Glutamatergic neuron (in vitro differentiated cells): Measurements from ENCODE around the gene ASPHD1. TPM values are rescaled to one million over a fixed set of nuclear protein-coding genes. Genes with fewer than 3 reads are reported as not detected.

Experiments
- DNase-seq: peaks from one replicate; pipeline ENCODE4 v3.0.0; 2022
- H3K27ac Mint-ChIP-seq: one replicate; pipeline ENCODE4 v1.8.0; 2020; ENCODE audit warnings: mild to moderate bottlenecking, mixed read lengths, inconsistent platforms; ENCODE audit not compliant: unreplicated experiment
- H3K27me3 Mint-ChIP-seq: one replicate; pipeline ENCODE4 v1.8.0; 2020; ENCODE audit warnings: mild to moderate bottlenecking, moderate library complexity, mixed read lengths, inconsistent platforms; ENCODE audit not compliant: unreplicated experiment
- H3K36me3 Mint-ChIP-seq: one replicate; pipeline ENCODE4 v1.8.0; 2020; ENCODE audit warnings: mild to moderate bottlenecking, mixed read lengths, inconsistent platforms; ENCODE audit not compliant: unreplicated experiment
- H3K4me1 Mint-ChIP-seq: one replicate; pipeline ENCODE4 v1.8.0; 2020; ENCODE audit warnings: mild to moderate bottlenecking, low read depth, mixed read lengths, inconsistent platforms; ENCODE audit not compliant: unreplicated experiment
- H3K4me3 Mint-ChIP-seq: one replicate; pipeline ENCODE4 v1.8.0; 2020; ENCODE audit warnings: mild to moderate bottlenecking, mixed read lengths, inconsistent platforms; ENCODE audit not compliant: unreplicated experiment
- H3K9me3 Mint-ChIP-seq: one replicate; pipeline ENCODE4 v1.8.0; 2020; ENCODE audit warnings: mild to moderate bottlenecking, moderate library complexity, mixed read lengths, inconsistent platforms; ENCODE audit not compliant: unreplicated experiment
- CTCF ChIP-seq: fragments of 200-600 bp; sonication (generic); IDR thresholded peaks from one replicate; pipeline ENCODE4 v1.5.0; 2021; ENCODE audit not compliant: partially characterized antibody, unreplicated experiment
- total RNA-seq: library from RNA; stranded (reverse); fragmentation: NEBNext Ultra II Directional; extraction: Animal tissue kit (Norgen Biotek cat#: 25700); gene quantifications from one replicate; pipeline ENCODE4 v1.2.1, GENCODE V29; 2021; ENCODE audit not compliant: unreplicated experiment

The ASPHD1 gene
- total RNA-seq, 1 donor from 2014 or later: 56.4 TPM

DNA sequence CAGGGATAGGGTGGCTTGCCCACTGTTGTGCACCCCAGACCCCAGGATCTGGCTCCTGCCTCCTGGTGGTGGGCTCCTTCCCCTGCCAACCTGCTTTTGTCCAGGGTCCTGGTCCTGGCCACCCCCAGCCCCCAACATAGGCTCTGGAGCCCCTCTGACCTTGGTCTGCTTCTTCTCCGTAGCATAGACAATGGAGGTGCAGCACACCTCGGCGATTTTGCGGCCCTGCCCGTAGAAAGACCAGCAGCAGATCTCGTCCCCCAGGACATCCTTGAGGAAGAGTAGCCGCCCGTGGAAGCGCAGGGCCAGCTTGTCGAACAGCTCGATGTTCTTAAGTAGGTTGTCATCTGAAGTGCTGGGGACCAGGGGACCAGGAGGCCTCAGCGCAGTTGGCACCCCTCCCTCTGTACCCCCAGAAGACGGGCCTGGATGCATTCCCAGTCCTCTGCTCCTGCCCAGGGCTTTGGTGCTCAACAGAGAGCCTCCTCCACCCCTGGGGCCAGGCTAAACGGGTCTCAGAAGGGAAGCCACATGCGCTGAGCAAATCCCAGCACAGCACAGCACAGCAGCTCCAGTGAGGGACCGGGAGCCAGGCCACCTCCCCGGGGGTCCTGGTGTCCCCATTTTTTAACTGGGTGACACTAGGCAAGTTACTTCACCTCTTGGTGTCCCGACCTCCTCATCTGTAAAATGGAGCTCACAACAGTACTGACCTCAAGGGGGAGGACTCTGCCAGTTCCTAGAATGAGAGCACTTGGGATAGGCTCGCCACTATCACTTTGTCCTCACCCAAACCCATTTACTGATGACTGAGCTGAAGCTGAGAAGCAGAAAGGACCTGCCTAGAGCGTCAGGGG, 10.8 kb downstream of the ASPHD1 start:
- Mint-ChIP-seq H3K9me3 (peaks cover 4% of the 10 kb centered on the region), H3K36me3 (no peaks in the 10 kb centered on the region), H3K4me1 (no peaks in the 10 kb centered on the region), H3K27ac (no peak overlapping the region), H3K27me3 (peaks cover 14% of the 10 kb centered on the region), H3K4me3 (no peak overlapping the region)
- DNase-seq: no peak
- TF ChIP-seq CTCF: no peak

DNA sequence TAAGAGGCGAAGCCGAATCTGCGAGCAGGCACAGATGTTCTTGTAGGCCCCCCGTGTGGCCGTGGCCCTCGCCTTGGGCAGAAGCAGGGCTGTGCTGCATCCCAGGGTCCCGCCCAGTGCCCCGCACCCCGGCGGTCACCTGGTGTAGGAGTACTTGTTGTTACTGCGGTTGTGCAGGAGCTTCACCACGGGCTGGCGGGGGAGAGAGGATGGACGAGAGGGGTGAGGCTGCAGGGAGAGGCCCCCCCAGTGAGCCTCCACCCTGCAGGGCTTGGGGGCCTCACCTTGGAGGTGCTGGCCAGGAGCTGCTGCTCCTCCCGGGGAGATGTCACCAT, 11.4 kb downstream of the ASPHD1 start:
- Mint-ChIP-seq H3K27ac (no peak overlapping the region), H3K9me3 (peaks cover 4% of the 10 kb centered on the region)
- no peak for DNase-seq

DNA sequence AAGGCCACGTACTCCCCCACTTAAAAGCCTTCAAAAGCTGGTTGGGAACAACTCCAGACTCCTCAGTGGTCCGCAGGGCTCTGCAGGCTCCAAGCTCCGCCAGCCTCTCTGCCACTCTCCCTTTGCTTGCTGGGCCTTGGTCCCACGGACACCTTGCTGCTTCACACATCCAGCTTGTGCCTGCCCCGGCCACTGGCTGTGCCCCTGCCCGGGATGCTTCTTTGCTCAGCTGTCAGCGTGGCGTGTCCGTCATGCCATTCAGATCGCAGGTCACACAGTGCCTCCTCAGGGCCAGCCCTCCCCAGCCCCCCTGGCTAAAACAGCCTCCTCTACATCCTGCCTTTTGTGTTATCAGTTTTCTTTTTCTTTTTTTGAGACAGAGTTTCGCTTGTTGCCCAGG, 11.8 kb downstream of the ASPHD1 start:
- Mint-ChIP-seq H3K27me3 (peaks cover 12% of the 10 kb centered on the region), H3K9me3 (peaks cover 4% of the 10 kb centered on the region), H3K4me3 (peak overlapping the region; percentile 34), H3K36me3 (no peaks in the 10 kb centered on the region), H3K4me1 (no peaks in the 10 kb centered on the region), H3K27ac (no peak overlapping the region)
- no peak for DNase-seq
- TF ChIP-seq CTCF: no peak

More for the DNA sequence above, 11.4 kb downstream of the ASPHD1 start:
- H3K36me3 Mint-ChIP-seq: no peaks in the 10 kb centered on the region
- H3K27me3 Mint-ChIP-seq: peaks cover 12% of the 10 kb centered on the region
- H3K4me3 Mint-ChIP-seq: no peak overlapping the region
- no peaks in the 10 kb centered on the region for H3K4me1 Mint-ChIP-seq
- TF ChIP-seq CTCF: no peak

DNA sequence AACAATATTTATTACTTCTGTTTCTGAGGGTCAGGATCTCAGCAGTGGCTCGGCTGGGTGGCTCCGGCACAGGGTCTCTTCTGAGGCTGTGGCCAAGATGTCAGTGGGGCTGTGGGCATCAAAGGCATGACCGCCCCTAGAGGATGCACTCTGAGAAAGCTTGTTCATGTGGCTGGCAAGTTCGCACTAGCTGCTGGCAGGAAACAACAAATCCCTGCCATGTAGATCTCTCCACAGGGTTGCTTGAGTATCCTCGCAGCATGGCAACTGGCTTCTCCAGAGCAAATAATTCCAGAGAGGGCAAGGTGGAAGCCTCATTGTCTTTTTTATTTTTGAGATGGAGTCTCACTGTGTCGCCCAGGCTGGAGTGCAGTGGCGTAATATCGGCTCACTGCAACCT, 13.2 kb downstream of the ASPHD1 start:
- no peaks in the 10 kb centered on the region for H3K4me1 Mint-ChIP-seq

More for the DNA sequence above, 13.2 kb downstream of the ASPHD1 start:
- no peak overlapping the region for H3K4me3 Mint-ChIP-seq
- H3K36me3 Mint-ChIP-seq: no peaks in the 10 kb centered on the region
- TF ChIP-seq CTCF: no peak
- H3K27ac Mint-ChIP-seq: peak overlapping the region; percentile 1
- DNase-seq: no peak
- peaks cover 9% of the 10 kb centered on the region for H3K27me3 Mint-ChIP-seq
- H3K9me3 Mint-ChIP-seq: peaks cover 4% of the 10 kb centered on the region
